Activated T-cell treated with anti-CD3 and anti-CD28 coated beads, Interleukin-2, amount 50 U/mL, for 4 hours (primary cell): Measurements from ENCODE around the gene PRR18. TPM values are rescaled to one million over a fixed set of nuclear protein-coding genes. Genes with fewer than 3 reads are reported as not detected.
A peak's percentile ranks its signal among the peaks of the same experiment; 100 is the strongest.

Experiments used
- ATAC-seq, 2 donors: fragments of 200-7000 bp; cut with Tn5 transposase; one replicate each; pipeline ENCODE4 v1.10.0; 2021
- DNase-seq: peaks from one replicate; pipeline ENCODE4 v3.0.0-alpha.2; 2020
- H3K27me3 Mint-ChIP-seq: one replicate; pipeline ENCODE4 v1.8.0; 2021; ENCODE audit warnings: low read depth, mixed read lengths
- H3K36me3 Mint-ChIP-seq: one replicate; pipeline ENCODE4 v1.8.0; 2022; ENCODE audit warnings: mixed read lengths; ENCODE audit not compliant: insufficient read depth
- H3K4me1 Mint-ChIP-seq: one replicate; pipeline ENCODE4 v1.8.0; 2021; ENCODE audit warnings: low read depth, mixed read lengths
- H3K4me3 Mint-ChIP-seq: one replicate; pipeline ENCODE4 v1.8.0; 2021; ENCODE audit warnings: mild to moderate bottlenecking, moderate library complexity, mixed read lengths
- H3K9me3 Mint-ChIP-seq: one replicate; pipeline ENCODE4 v1.8.0; 2021; ENCODE audit warnings: mixed read lengths
- total RNA-seq, 3 donors: library from RNA; stranded (reverse); gene quantifications; one replicate each; pipeline ENCODE4 v1.2.1, GENCODE V29; 2021

PRR18 gene
- total RNA-seq, 3 donors from 2014 or later, result 0.05 TPM; not detected in 2

GRCh38 chr6:166281104-166281503 lies 27.1 kb downstream of the PRR18 start:
- no peaks in the 10 kb centered on the region for H3K4me1 Mint-ChIP-seq
- no peak for DNase-seq
- peaks cover 5% of the 10 kb centered on the region for H3K27me3 Mint-ChIP-seq
- no peaks in the 10 kb centered on the region for H3K36me3 Mint-ChIP-seq
- no peak for ATAC-seq
- no peak overlapping the region for H3K4me3 Mint-ChIP-seq
- H3K9me3 Mint-ChIP-seq, result no peaks in the 10 kb centered on the region

- ATAC-seq (no peak), DNase-seq (no peak)
- peaks cover 5% of the 10 kb centered on the region for H3K27me3 Mint-ChIP-seq
- H3K9me3 Mint-ChIP-seq, result no peaks in the 10 kb centered on the region
- no peaks in the 10 kb centered on the region for H3K36me3 Mint-ChIP-seq
- H3K4me3 Mint-ChIP-seq, result no peak overlapping the region
- H3K4me1 Mint-ChIP-seq, result peaks cover 5% of the 10 kb centered on the region
Measured at GRCh38 chr6:166279393-166279679, 28.9 kb downstream of the PRR18 start.

- H3K4me1 Mint-ChIP-seq, result peaks cover 5% of the 10 kb centered on the region
- H3K36me3 Mint-ChIP-seq, result no peaks in the 10 kb centered on the region
- ATAC-seq, result no peak
- no peak overlapping the region for H3K4me3 Mint-ChIP-seq
- peaks cover 5% of the 10 kb centered on the region for H3K27me3 Mint-ChIP-seq
- H3K9me3 Mint-ChIP-seq, result no peaks in the 10 kb centered on the region
- no peak for DNase-seq
Measured at GRCh38 chr6:166278579-166279392, 29.4 kb downstream of the PRR18 start.

- no peaks in the 10 kb centered on the region for H3K36me3 Mint-ChIP-seq
- H3K27me3 Mint-ChIP-seq, result peaks cover 5% of the 10 kb centered on the region
- no peak for ATAC-seq
Measured at GRCh38 chr6:166277892-166278578, 30.2 kb downstream of the PRR18 start.

GRCh38 chr6:166277018-166277417 lies 31.2 kb downstream of the PRR18 start:
- Mint-ChIP-seq H3K4me3 (no peak overlapping the region), H3K4me1 (peaks cover 5% of the 10 kb centered on the region), H3K9me3 (no peaks in the 10 kb centered on the region), H3K36me3 (no peaks in the 10 kb centered on the region), H3K27me3 (peaks cover 2% of the 10 kb centered on the region)
- DNase-seq (no peak), ATAC-seq (no peak)

More at GRCh38 chr6:166277892-166278578, 30.2 kb downstream of the PRR18 start:
- peaks cover 5% of the 10 kb centered on the region for H3K4me1 Mint-ChIP-seq
- DNase-seq, result no peak
- no peak overlapping the region for H3K4me3 Mint-ChIP-seq
- H3K9me3 Mint-ChIP-seq, result no peaks in the 10 kb centered on the region

- Mint-ChIP-seq H3K4me1 (peaks cover 5% of the 10 kb centered on the region), H3K36me3 (no peaks in the 10 kb centered on the region), H3K27me3 (peaks cover 2% of the 10 kb centered on the region), H3K9me3 (no peaks in the 10 kb centered on the region), H3K4me3 (no peak overlapping the region)
- DNase-seq (peak; percentile 72), ATAC-seq (peak; percentile 90 to 91)
Measured at GRCh38 chr6:166275714-166276166, 32.5 kb downstream of the PRR18 start.

GRCh38 chr6:166274739-166275370 lies 33.3 kb downstream of the PRR18 start:
- DNase-seq (no peak), ATAC-seq (no peak)
- Mint-ChIP-seq H3K9me3 (no peaks in the 10 kb centered on the region), H3K4me3 (no peak overlapping the region), H3K27me3 (peaks cover 2% of the 10 kb centered on the region), H3K36me3 (no peaks in the 10 kb centered on the region), H3K4me1 (peaks cover 5% of the 10 kb centered on the region)

- no peaks in the 10 kb centered on the region for H3K9me3 Mint-ChIP-seq
- H3K36me3 Mint-ChIP-seq, result no peaks in the 10 kb centered on the region
- H3K4me1 Mint-ChIP-seq, result peaks cover 5% of the 10 kb centered on the region
- ATAC-seq (no peak), DNase-seq (no peak)
- H3K4me3 Mint-ChIP-seq, result no peak overlapping the region
- peaks cover 2% of the 10 kb centered on the region for H3K27me3 Mint-ChIP-seq
Measured at GRCh38 chr6:166274163-166274562, 34.0 kb downstream of the PRR18 start.

GRCh38 chr6:166271376-166271765 lies 36.8 kb downstream of the PRR18 start:
- H3K4me1 Mint-ChIP-seq, result peaks cover 5% of the 10 kb centered on the region
- peaks cover 2% of the 10 kb centered on the region for H3K27me3 Mint-ChIP-seq
- ATAC-seq (no peak), DNase-seq (no peak)
- H3K36me3 Mint-ChIP-seq, result no peaks in the 10 kb centered on the region
- no peaks in the 10 kb centered on the region for H3K9me3 Mint-ChIP-seq
- no peak overlapping the region for H3K4me3 Mint-ChIP-seq

GRCh38 chr6:166270706-166271375 lies 37.4 kb downstream of the PRR18 start:
- no peaks in the 10 kb centered on the region for H3K36me3 Mint-ChIP-seq
- no peak overlapping the region for H3K4me3 Mint-ChIP-seq
- DNase-seq (no peak), ATAC-seq (no peak)
- peaks cover 2% of the 10 kb centered on the region for H3K27me3 Mint-ChIP-seq
- no peaks in the 10 kb centered on the region for H3K9me3 Mint-ChIP-seq
- H3K4me1 Mint-ChIP-seq, result peaks cover 4% of the 10 kb centered on the region

GRCh38 chr6:166269301-166270039 lies 38.7 kb downstream of the PRR18 start:
- Mint-ChIP-seq H3K9me3 (no peaks in the 10 kb centered on the region), H3K36me3 (no peaks in the 10 kb centered on the region), H3K4me1 (no peaks in the 10 kb centered on the region), H3K27me3 (peaks cover 2% of the 10 kb centered on the region), H3K4me3 (no peak overlapping the region)
- DNase-seq (no peak), ATAC-seq (no peak)

GRCh38 chr6:166268431-166268830 lies 39.8 kb downstream of the PRR18 start:
- Mint-ChIP-seq H3K9me3 (no peaks in the 10 kb centered on the region), H3K36me3 (no peaks in the 10 kb centered on the region), H3K4me1 (no peaks in the 10 kb centered on the region), H3K4me3 (no peak overlapping the region), H3K27me3 (peaks cover 2% of the 10 kb centered on the region)
- ATAC-seq (no peak), DNase-seq (no peak)

GRCh38 chr6:166267526-166267925 lies 40.7 kb downstream of the PRR18 start:
- DNase-seq (no peak), ATAC-seq (no peak)
- H3K36me3 Mint-ChIP-seq, result no peaks in the 10 kb centered on the region
- H3K9me3 Mint-ChIP-seq, result no peaks in the 10 kb centered on the region
- H3K4me3 Mint-ChIP-seq, result no peak overlapping the region
- peaks cover 2% of the 10 kb centered on the region for H3K27me3 Mint-ChIP-seq
- no peaks in the 10 kb centered on the region for H3K4me1 Mint-ChIP-seq

GRCh38 chr6:166266336-166266735 lies 41.9 kb downstream of the PRR18 start:
- DNase-seq (no peak), ATAC-seq (no peak)
- Mint-ChIP-seq H3K9me3 (no peaks in the 10 kb centered on the region), H3K4me1 (peaks cover 2% of the 10 kb centered on the region), H3K36me3 (no peaks in the 10 kb centered on the region), H3K27me3 (no peaks in the 10 kb centered on the region), H3K4me3 (no peak overlapping the region)
